ENCODE results near the gene DERL3.

DNA sequence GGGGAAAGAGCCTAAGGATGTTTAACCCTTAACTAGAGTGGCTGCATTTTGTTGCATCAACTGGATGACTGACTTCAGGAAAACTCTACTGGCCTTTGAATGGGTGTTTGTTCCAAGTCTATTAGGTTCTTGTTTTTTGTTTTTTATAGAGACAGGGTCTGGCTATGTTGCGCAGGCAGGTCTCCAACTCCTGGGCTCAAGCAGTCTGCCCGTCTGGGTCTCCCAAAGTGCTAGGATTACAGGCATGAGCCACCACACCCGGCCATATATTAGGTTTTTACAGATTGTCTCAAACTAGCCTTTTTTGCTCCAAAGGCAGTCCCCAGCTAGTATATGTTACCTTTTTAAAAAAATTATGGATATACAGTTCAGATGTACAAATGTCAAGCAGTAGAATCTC, 50.9 kb downstream of the DERL3 start:
- TF ChIP-seq, protein P1, sequence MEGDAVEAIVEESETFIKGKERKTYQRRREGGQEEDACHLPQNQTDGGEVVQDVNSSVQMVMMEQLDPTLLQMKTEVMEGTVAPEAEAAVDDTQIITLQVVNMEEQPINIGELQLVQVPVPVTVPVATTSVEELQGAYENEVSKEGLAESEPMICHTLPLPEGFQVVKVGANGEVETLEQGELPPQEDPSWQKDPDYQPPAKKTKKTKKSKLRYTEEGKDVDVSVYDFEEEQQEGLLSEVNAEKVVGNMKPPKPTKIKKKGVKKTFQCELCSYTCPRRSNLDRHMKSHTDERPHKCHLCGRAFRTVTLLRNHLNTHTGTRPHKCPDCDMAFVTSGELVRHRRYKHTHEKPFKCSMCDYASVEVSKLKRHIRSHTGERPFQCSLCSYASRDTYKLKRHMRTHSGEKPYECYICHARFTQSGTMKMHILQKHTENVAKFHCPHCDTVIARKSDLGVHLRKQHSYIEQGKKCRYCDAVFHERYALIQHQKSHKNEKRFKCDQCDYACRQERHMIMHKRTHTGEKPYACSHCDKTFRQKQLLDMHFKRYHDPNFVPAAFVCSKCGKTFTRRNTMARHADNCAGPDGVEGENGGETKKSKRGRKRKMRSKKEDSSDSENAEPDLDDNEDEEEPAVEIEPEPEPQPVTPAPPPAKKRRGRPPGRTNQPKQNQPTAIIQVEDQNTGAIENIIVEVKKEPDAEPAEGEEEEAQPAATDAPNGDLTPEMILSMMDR (IDR thresholded peaks at IDR 0.05) = no peak
- TF ChIP-seq POLR2AphosphoS5 (IDR thresholded peaks at IDR 0.05; ENCODE audit: low read depth, low read length) (no peak), TCF7L2 (IDR thresholded peaks at IDR 0.05; ENCODE audit: low read depth, low read length) (no peak), SIN3A (IDR thresholded peaks at IDR 0.05; ENCODE audit: borderline replicate concordance, insufficient read depth, low read depth, low read length) (no peak)
- TF ChIP-seq, protein P2, sequence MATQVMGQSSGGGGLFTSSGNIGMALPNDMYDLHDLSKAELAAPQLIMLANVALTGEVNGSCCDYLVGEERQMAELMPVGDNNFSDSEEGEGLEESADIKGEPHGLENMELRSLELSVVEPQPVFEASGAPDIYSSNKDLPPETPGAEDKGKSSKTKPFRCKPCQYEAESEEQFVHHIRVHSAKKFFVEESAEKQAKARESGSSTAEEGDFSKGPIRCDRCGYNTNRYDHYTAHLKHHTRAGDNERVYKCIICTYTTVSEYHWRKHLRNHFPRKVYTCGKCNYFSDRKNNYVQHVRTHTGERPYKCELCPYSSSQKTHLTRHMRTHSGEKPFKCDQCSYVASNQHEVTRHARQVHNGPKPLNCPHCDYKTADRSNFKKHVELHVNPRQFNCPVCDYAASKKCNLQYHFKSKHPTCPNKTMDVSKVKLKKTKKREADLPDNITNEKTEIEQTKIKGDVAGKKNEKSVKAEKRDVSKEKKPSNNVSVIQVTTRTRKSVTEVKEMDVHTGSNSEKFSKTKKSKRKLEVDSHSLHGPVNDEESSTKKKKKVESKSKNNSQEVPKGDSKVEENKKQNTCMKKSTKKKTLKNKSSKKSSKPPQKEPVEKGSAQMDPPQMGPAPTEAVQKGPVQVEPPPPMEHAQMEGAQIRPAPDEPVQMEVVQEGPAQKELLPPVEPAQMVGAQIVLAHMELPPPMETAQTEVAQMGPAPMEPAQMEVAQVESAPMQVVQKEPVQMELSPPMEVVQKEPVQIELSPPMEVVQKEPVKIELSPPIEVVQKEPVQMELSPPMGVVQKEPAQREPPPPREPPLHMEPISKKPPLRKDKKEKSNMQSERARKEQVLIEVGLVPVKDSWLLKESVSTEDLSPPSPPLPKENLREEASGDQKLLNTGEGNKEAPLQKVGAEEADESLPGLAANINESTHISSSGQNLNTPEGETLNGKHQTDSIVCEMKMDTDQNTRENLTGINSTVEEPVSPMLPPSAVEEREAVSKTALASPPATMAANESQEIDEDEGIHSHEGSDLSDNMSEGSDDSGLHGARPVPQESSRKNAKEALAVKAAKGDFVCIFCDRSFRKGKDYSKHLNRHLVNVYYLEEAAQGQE (IDR thresholded peaks at IDR 0.05; ENCODE audit: insufficient read depth in 1 of 2, low read depth in 2 of 2, low read length in 1 of 2) = no peak
